Fibroblast of the aortic adventitia (primary cell): ENCODE measurements around the gene GRIFIN. TPM values are rescaled to one million over a fixed set of nuclear protein-coding genes. Genes with fewer than 3 reads are reported as not detected.

ENCODE experiments used
- DNase-seq: peaks from one replicate; pipeline ENCODE4 v3.0.0-alpha.2; 2010; ENCODE audit warnings: low read depth
- H3K4me3 ChIP-seq: 2 replicates; pipeline ENCODE4 v1.5.1; 2011; ENCODE audit warnings: low read depth, mild to moderate bottlenecking, control low read depth, low read length, moderate library complexity
- CTCF ChIP-seq: IDR thresholded peaks from 2 replicates; pipeline ENCODE4 v1.5.1; 2011; ENCODE audit warnings: mild to moderate bottlenecking, low read length, control low read depth, inconsistent platforms; ENCODE audit not compliant: insufficient read depth
- total RNA-seq: library from RNA; depleted of rRNA; stranded (reverse); fragments of >200 nt; gene quantifications from 2 replicates; pipeline ENCODE4 v1.2.3, GENCODE V29; 2012; ENCODE audit warnings: low replicate concordance

Gene GRIFIN
- total RNA-seq, 1 donor = not detected

GRCh38 chr7:2435146-2435545, 41.1 kb downstream of the GRIFIN start:
- DNase-seq = no peak
- no peak for TF ChIP-seq CTCF
- H3K4me3 ChIP-seq = no peak overlapping the region

GRCh38 chr7:2433713-2434550, 42.3 kb downstream of the GRIFIN start:
- TF ChIP-seq CTCF = no peak
- DNase-seq = no peak
- H3K4me3 ChIP-seq = no peak overlapping the region

GRCh38 chr7:2432910-2433712, 43.1 kb downstream of the GRIFIN start:
- DNase-seq = no peak
- no peak overlapping the region for H3K4me3 ChIP-seq
- no peak for TF ChIP-seq CTCF

GRCh38 chr7:2431260-2431867, 44.8 kb downstream of the GRIFIN start:
- no peak for DNase-seq

GRCh38 chr7:2425749-2426148, 50.4 kb downstream of the GRIFIN start:
- TF ChIP-seq CTCF = no peak
- no peak for DNase-seq
- H3K4me3 ChIP-seq = no peak overlapping the region

More at GRCh38 chr7:2431260-2431867, 44.8 kb downstream of the GRIFIN start:
- TF ChIP-seq CTCF = peak; percentile 46
- H3K4me3 ChIP-seq = no peak overlapping the region

Other genes starting within 250 kb of the GRIFIN start
- gene MAD1L1, start 243.5 kb downstream of the GRIFIN start, total RNA-seq = 22.9 and 133 TPM in 2 replicates
- gene MRM2, start 234.2 kb downstream of the GRIFIN start, total RNA-seq = 17.7 and 20.7 TPM in 2 replicates
- gene NUDT1, start 234.2 kb downstream of the GRIFIN start, total RNA-seq = 8.3 and 16.3 TPM in 2 replicates
- gene SNX8, start 162.0 kb downstream of the GRIFIN start, total RNA-seq = 12.1 and 19.4 TPM in 2 replicates
- 150 and 173 TPM in 2 replicates for gene EIF3B, start 121.6 kb downstream of the GRIFIN start, total RNA-seq
- 2.2 and 4.2 TPM in 2 replicates for gene CHST12, start 72.8 kb downstream of the GRIFIN start, total RNA-seq
- gene LFNG, start 43.4 kb upstream of the GRIFIN start, total RNA-seq = 0.72 and 2.3 TPM in 2 replicates
- gene BRAT1, start 79.1 kb upstream of the GRIFIN start, total RNA-seq = 22.3 and 44.9 TPM in 2 replicates
- 14.0 and 210 TPM in 2 replicates for gene IQCE, start 82.6 kb upstream of the GRIFIN start, total RNA-seq
- gene TTYH3, start 155.6 kb upstream of the GRIFIN start, total RNA-seq = 9.2 and 27.9 TPM in 2 replicates
- 0.25 and 0.36 TPM in 2 replicates for gene AMZ1, start 211.8 kb upstream of the GRIFIN start, total RNA-seq